Right lobe of liver (tissue), 4 donors: Measurements from ENCODE around the gene EFHD1.

ENCODE experiments used
- POLR2A ChIP-seq: fragments of 450-650 bp; IDR thresholded peaks from one replicate; pipeline ENCODE4 v1.6.1; 2017; ENCODE audit warnings: antibody characterized with exemption, mild to moderate bottlenecking
- TF ChIP-seq, protein P1 (sequence below), 4 donors: fragments of 200-600 bp in 3 of 4; fragments of 450-650 bp in 1 of 4; IDR thresholded peaks; one replicate each; pipeline versions ENCODE4 v1.5.1 to v1.8.0; 2016 to 2022; ENCODE audit warnings: antibody characterized with exemption in 4 of 4, mild to moderate bottlenecking in 2 of 4
- donor health status: DM: no; HTN: no; CAD: no.
- donor health status: DM: no; HTN: no; CAD: no.
- donor health status: DM: no; HTN: yes; CAD: no.

DNA sequence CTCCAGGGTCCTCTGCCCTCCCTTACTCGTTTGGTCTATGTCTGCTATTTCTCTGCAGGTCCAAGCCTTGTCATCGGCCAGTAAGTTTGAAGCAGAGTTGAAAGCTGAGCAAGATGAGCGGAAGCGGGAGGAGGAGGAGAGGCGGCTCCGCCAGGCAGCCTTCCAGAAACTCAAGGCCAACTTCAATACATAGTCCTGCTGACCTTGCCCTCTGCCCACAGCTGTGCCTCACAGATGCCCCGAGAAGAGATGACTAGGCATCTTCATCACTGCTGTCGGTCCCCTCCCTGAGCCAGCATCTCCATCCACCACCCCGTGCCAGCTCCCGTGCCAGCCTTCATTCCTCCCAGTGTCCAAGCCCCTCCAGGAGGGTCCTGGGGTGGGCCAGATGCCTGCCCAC, 48.1 kb downstream of the EFHD1 start:
- TF ChIP-seq, protein P1, sequence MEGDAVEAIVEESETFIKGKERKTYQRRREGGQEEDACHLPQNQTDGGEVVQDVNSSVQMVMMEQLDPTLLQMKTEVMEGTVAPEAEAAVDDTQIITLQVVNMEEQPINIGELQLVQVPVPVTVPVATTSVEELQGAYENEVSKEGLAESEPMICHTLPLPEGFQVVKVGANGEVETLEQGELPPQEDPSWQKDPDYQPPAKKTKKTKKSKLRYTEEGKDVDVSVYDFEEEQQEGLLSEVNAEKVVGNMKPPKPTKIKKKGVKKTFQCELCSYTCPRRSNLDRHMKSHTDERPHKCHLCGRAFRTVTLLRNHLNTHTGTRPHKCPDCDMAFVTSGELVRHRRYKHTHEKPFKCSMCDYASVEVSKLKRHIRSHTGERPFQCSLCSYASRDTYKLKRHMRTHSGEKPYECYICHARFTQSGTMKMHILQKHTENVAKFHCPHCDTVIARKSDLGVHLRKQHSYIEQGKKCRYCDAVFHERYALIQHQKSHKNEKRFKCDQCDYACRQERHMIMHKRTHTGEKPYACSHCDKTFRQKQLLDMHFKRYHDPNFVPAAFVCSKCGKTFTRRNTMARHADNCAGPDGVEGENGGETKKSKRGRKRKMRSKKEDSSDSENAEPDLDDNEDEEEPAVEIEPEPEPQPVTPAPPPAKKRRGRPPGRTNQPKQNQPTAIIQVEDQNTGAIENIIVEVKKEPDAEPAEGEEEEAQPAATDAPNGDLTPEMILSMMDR (IDR thresholded peaks at IDR 0.05) = no peak
- no peak for TF ChIP-seq POLR2A
